ENCODE results near the gene TOMM20.

GRCh38 chr1:235073968-235074522, 54.6 kb downstream of the TOMM20 start:
- TF ChIP-seq, protein P1, sequence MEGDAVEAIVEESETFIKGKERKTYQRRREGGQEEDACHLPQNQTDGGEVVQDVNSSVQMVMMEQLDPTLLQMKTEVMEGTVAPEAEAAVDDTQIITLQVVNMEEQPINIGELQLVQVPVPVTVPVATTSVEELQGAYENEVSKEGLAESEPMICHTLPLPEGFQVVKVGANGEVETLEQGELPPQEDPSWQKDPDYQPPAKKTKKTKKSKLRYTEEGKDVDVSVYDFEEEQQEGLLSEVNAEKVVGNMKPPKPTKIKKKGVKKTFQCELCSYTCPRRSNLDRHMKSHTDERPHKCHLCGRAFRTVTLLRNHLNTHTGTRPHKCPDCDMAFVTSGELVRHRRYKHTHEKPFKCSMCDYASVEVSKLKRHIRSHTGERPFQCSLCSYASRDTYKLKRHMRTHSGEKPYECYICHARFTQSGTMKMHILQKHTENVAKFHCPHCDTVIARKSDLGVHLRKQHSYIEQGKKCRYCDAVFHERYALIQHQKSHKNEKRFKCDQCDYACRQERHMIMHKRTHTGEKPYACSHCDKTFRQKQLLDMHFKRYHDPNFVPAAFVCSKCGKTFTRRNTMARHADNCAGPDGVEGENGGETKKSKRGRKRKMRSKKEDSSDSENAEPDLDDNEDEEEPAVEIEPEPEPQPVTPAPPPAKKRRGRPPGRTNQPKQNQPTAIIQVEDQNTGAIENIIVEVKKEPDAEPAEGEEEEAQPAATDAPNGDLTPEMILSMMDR (IDR thresholded peaks at IDR 0.05), result no peak
- TF ChIP-seq POLR2A (IDR thresholded peaks at IDR 0.05), result no peak

Data from breast epithelium (tissue), 3 donors.